GM12874 (cell line): Measurements from ENCODE around the gene GPX2.

Experiments
- TF ChIP-seq, protein P1 (sequence below): IDR thresholded peaks from 2 replicates; pipeline ENCODE4 v1.5.1; 2011; ENCODE audit warnings: low read depth, mild to moderate bottlenecking, control low read depth, low read length, moderate library complexity; ENCODE audit not compliant: insufficient read depth

The GPX2 gene

DNA sequence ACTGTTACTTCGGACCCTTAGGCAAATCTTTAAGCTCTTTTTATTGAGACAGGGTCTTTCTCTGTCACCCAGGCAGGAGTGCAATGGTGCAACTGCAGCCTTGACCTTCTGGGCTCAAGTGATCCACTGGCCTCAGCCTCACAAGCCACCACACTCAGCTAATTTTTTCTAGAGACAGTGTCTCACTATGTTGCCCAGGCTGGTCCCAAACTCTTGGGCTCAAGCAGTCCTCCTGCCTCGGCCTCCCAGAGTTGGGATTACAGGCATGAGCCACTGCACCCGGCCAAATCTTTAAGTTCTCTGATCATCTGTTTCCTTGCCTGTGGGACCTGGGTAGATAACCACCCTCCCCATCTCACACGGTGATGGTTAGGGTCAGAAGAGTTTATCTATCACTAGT is 2.3 kb upstream of the GPX2 start:
- TF ChIP-seq, protein P1, sequence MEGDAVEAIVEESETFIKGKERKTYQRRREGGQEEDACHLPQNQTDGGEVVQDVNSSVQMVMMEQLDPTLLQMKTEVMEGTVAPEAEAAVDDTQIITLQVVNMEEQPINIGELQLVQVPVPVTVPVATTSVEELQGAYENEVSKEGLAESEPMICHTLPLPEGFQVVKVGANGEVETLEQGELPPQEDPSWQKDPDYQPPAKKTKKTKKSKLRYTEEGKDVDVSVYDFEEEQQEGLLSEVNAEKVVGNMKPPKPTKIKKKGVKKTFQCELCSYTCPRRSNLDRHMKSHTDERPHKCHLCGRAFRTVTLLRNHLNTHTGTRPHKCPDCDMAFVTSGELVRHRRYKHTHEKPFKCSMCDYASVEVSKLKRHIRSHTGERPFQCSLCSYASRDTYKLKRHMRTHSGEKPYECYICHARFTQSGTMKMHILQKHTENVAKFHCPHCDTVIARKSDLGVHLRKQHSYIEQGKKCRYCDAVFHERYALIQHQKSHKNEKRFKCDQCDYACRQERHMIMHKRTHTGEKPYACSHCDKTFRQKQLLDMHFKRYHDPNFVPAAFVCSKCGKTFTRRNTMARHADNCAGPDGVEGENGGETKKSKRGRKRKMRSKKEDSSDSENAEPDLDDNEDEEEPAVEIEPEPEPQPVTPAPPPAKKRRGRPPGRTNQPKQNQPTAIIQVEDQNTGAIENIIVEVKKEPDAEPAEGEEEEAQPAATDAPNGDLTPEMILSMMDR, result no peak

DNA sequence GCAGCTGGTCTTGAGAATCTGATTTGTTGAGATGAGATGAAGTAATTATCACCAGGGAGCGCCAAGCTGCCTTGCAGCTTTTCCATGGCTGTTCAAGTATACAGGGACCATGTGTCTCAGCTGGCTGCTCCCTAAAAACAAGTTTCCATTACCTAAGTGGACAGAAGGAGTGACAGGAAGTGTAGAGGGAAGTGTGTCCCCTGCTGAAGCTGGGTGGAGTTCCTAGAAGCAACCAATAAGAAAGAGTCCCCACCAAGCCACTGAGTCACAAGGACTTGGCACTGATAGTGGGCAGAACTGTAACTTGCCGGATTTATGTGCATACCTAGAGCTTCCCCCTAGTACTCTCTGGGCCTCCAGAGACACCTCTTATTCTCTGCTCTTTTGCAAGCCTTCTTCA is 1.5 kb upstream of the GPX2 start:
- TF ChIP-seq, protein P1, result no peak

DNA sequence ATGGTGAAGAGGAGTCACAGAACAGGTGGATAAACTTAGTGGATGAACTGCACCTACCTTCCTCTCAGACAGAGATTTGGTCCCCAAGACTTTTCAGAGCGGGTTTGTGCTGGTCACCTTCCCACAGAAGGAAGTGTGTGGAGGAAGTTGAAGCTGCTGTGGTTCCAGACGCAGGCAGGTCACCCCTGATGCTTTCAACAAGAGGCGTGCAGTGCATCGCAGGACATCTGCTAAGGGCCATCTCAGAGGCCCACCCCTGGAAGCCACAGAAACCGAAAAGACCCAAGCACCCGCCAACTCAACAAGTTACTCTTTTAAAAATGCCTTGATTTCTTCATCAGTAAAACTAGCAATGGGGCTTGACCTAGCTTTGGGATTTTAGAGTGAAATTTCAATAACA is 1.0 kb upstream of the GPX2 start:
- TF ChIP-seq, protein P1, result no peak

DNA sequence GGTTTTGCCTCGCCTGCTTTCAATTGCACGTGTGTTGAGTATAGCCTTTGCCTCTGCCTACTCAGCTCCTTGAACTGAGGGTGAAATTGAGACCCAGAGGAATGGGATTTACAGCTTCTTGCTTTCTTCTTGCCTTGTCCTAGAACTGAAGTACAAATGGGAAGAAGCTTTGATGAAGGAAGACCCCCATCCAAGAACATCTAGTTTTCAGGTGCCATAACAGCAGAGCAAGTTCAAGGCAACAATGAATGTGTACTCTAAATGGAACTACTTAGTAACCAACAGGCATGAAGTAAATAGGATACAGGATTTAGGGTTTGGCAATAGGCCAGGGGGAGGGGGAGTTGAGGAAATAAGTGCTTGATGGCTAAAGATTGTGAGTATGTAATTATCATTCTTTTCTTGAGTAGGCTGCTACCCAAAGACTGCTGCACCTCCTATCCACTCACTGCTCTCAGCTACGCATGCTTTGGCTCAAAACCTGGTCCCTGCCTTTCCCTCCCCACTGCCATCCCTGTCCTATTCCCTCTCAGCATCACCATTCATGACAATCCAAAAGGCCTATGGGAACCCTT is 2.1 kb downstream of the GPX2 start:
- TF ChIP-seq, protein P1, result no peak

DNA sequence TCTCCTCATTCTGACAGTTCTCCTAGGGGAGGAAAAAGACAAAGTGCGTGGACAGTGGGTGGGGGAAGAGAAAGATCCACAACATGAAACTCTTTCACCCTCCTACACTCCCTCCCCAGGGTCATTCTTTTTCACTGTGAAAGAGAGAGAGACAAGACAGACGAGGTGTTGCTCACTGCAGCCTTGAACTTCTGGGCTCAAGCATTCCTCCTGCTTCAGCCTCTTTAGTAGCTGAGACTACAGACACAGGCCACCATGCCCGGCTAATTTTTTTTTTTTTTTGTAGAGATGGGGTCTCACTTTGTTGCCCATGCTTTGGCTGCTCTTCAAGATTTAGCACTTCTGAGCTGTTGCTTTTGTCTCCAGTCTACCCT is 2.7 kb downstream of the GPX2 start:
- TF ChIP-seq, protein P1, result no peak

DNA sequence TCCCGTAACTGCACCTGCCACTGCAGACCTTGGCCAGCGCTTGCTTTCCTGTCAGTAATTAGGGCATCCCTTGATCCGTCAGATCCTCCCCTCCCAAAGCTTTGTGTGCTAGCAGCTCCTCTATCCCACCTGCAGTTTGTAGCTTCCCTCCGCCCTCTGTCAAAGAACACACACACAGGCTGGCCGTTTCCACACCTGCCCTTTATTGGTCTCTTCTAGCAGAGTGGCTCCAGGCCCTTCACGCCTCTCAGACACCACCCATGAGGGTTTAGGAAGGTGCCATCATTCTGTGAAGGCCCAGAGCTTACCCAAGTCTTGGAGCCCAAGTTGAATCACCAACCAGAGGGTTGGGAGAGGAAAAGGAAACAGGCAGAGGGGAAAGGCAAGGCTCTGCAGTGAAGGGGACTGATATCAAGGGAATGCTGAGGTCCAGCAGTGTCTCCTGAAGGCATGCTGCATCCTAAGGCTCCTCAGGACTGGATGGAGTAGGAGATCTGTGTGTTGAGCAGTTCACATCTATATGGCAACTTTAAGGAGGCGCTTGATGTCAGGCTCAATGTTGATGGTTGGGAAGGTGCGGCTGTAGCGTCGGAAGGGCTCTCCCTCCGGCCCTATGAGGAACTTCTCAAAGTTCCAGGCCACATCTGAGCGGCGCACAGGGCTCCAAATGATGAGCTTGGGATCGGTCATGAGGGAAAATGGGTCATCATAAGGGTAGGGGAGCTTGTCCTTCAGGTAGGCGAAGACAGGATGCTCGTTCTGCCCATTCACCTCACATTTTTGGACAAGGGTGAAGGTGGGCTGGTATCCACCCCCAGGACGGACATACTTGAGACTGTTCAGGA is 3.4 kb downstream of the GPX2 start:
- TF ChIP-seq, protein P1, result no peak

DNA sequence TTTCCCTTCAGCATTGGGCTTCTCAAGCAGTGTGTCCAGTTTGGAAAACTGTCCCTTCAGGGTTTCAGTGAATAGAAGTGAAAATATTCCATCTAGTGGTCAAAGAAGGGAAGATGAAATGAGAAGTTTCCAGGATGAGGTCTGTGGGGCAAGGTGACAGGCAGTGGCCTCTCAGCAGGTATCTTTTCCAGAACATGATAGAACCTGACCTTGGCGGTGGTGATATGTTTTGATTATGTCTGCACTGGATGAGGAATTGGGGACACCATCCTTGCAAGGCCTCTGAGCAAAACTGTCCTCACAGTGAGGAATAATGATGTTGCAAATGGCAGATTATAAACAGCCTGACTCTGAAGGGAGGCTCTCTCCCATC is 4.7 kb downstream of the GPX2 start:
- TF ChIP-seq, protein P1, result no peak
